Lower lobe of right lung (tissue), 2 donors: ENCODE data around the gene SLC49A3. TPM values are rescaled to one million over a fixed set of nuclear protein-coding genes. Genes with fewer than 3 reads are reported as not detected.

ENCODE experiments used
- ATAC-seq, 2 donors: fragments of 200-7000 bp; cut with Tn5 transposase; one replicate each; pipeline ENCODE4 v1.9.1; 2020 to 2022; ENCODE audit warnings: mild to moderate bottlenecking in 2 of 2, moderate library complexity in 2 of 2
- DNase-seq: peaks from one replicate; pipeline ENCODE4 v3.0.0-alpha.2; 2020
- H3K27ac ChIP-seq: fragments of 200-600 bp; one replicate; pipeline ENCODE4 v1.8.0; 2022
- H3K27me3 ChIP-seq: fragments of 200-600 bp; one replicate; pipeline ENCODE4 v1.8.0; 2022; ENCODE audit warnings: low read depth
- H3K36me3 ChIP-seq: fragments of 200-600 bp; one replicate; pipeline ENCODE4 v1.8.0; 2022; ENCODE audit warnings: mild to moderate bottlenecking
- H3K4me1 ChIP-seq: fragments of 200-600 bp; one replicate; pipeline ENCODE4 v1.8.0; 2022
- H3K4me3 ChIP-seq: fragments of 200-600 bp; one replicate; pipeline ENCODE4 v1.8.0; 2022; ENCODE audit warnings: mild to moderate bottlenecking
- H3K9me3 ChIP-seq: fragments of 200-600 bp; one replicate; pipeline ENCODE4 v1.8.0; 2022
- intact Hi-C: fragments of 100-400 bp; cut with DNase I; formaldehyde crosslinking; loops from one replicate; pipeline ENCODE4 v1.11.0; 2022
- total RNA-seq: library from RNA; stranded (reverse); fragmentation: NEBNext Ultra II Directional; extraction: Animal tissue kit (Norgen Biotek cat#: 25700); gene quantifications from one replicate; pipeline ENCODE4 v1.2.1, GENCODE V29; 2021
- TF ChIP-seq, protein P1 (sequence below): fragments of 200-600 bp; IDR thresholded peaks from one replicate; pipeline ENCODE4 v1.8.0; 2022; ENCODE audit warnings: antibody characterized with exemption, mild to moderate bottlenecking
- donor health status: DM: no; HTN: yes; CAD: no; lungs with severe emphysema.

SLC49A3 gene
- total RNA-seq, 1 donor from 2014 or later, result 31.5 TPM

DNA sequence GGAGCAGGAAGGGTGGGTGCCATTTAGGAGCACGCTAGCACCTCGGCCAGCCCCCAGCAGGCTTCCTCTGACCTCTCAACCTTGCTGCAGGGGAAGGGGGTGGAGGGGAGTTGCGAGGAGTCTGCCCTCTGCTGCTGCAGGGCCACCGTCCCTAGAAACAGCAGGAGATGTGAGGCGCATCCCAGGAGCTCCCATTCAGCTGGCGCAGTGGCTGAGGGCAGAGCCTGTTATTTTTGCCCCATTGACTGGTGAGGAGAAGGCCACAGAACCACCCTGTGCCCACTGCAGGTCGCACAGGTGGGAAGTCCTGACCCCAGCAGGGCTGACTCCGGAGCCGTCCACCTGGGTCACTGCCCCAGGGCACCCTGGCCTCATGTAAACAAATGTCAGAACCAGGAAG is 55.5 kb downstream of the SLC49A3 start:
- TF ChIP-seq, protein P1, sequence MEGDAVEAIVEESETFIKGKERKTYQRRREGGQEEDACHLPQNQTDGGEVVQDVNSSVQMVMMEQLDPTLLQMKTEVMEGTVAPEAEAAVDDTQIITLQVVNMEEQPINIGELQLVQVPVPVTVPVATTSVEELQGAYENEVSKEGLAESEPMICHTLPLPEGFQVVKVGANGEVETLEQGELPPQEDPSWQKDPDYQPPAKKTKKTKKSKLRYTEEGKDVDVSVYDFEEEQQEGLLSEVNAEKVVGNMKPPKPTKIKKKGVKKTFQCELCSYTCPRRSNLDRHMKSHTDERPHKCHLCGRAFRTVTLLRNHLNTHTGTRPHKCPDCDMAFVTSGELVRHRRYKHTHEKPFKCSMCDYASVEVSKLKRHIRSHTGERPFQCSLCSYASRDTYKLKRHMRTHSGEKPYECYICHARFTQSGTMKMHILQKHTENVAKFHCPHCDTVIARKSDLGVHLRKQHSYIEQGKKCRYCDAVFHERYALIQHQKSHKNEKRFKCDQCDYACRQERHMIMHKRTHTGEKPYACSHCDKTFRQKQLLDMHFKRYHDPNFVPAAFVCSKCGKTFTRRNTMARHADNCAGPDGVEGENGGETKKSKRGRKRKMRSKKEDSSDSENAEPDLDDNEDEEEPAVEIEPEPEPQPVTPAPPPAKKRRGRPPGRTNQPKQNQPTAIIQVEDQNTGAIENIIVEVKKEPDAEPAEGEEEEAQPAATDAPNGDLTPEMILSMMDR, result no peak
- DNase-seq (peak; percentile 25), ATAC-seq (no peak)
- Histone ChIP-seq H3K27ac (no peak overlapping the region), H3K36me3 (no peaks in the 10 kb centered on the region), H3K4me3 (no peak overlapping the region), H3K9me3 (no peaks in the 10 kb centered on the region), H3K27me3 (peaks cover 14% of the 10 kb centered on the region), H3K4me1 (no peaks in the 10 kb centered on the region)
- intact Hi-C loops, result no loop called here

DNA sequence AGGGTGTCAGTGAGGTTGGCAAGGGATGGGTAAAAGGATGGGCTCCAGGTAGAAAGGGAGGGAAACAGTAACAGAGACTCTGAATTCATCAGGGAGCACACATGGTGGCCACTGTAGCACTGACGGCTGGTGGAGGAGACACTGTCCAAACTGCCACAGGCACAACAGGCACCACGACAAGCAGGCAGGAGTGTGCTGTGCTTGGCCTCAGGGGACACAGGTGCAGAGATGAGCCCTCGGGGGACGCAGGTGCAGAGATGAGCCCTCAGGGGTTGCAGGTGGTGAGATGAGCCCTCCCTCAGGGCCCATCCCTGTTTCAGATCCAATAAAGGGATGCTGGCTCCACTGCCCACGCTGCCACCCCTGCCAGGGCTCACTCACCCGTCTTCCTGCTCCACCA is 56.0 kb downstream of the SLC49A3 start:
- no peak overlapping the region for H3K4me3 ChIP-seq
- no peaks in the 10 kb centered on the region for H3K4me1 ChIP-seq
- intact Hi-C loops, result no loop called here
- DNase-seq, result no peak
- no peaks in the 10 kb centered on the region for H3K9me3 ChIP-seq
- ATAC-seq, result no peak
- H3K27ac ChIP-seq, result no peak overlapping the region
- H3K27me3 ChIP-seq, result peaks cover 13% of the 10 kb centered on the region
- H3K36me3 ChIP-seq, result no peaks in the 10 kb centered on the region
- TF ChIP-seq, protein P1, result no peak

DNA sequence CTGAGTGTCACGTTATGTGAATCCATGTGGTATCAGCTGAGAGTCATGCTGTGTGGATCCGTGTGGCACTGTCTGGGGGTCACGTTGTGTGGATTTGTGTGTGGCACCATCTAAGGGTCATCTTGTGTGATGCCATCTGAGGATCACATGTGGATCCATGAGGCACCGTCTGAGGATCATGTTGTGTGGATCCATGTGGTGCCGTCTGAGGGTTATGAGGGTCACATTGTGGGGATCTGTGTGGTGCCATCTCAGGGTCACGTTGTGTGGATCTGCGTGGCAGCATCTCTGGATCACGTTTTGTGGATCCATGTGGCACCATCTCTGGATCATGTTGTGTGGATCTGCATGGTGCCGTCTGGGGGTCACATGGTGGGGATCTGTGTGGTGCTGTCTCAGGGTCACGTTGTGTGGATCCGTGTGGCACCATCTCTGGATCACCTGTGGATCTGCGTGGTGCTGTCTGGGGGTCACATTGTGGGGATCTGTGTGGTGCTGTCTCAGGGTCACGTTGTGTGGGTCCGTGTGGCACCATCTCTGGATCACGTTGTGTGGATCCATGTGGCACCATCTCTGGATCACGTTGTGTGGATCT is 56.7 kb downstream of the SLC49A3 start:
- Histone ChIP-seq H3K27ac (no peak overlapping the region), H3K36me3 (no peaks in the 10 kb centered on the region), H3K4me1 (no peaks in the 10 kb centered on the region), H3K4me3 (no peak overlapping the region), H3K9me3 (no peaks in the 10 kb centered on the region), H3K27me3 (peaks cover 9% of the 10 kb centered on the region)
- TF ChIP-seq, protein P1, result no peak
- ATAC-seq, result no peak
- intact Hi-C loops, result no loop called here
- DNase-seq, result no peak

Other genes starting within 250 kb of the SLC49A3 start
- 29.4 TPM for gene ZNF721, start 190.0 kb downstream of the SLC49A3 start, total RNA-seq
- gene PIGG, start 189.9 kb downstream of the SLC49A3 start, total RNA-seq, result 53.4 TPM
- gene TMEM271, start 112.9 kb downstream of the SLC49A3 start, total RNA-seq, result not detected
- gene PDE6B, start 63.6 kb downstream of the SLC49A3 start, total RNA-seq, result 5.5 TPM
- gene ATP5ME, start 14.9 kb downstream of the SLC49A3 start, total RNA-seq, result 173 TPM
- gene MYL5, start 14.6 kb downstream of the SLC49A3 start, total RNA-seq, result 9.7 TPM
- gene PCGF3, start 16.7 kb upstream of the SLC49A3 start, total RNA-seq, result 44.8 TPM
- 3.9 TPM for gene CPLX1, start 137.0 kb upstream of the SLC49A3 start, total RNA-seq
- gene GAK, start 243.2 kb upstream of the SLC49A3 start, total RNA-seq, result 130 TPM
- gene TMEM175, start 243.3 kb upstream of the SLC49A3 start, total RNA-seq, result 45.3 TPM